ENCODE data around the gene EFNA1.

The EFNA1 gene

GRCh38 chr1:155099331-155099730, 28.3 kb upstream of the EFNA1 start (continued):
- TF ChIP-seq ZNF629 (tag by site-specific recombination; IDR thresholded peaks at IDR 0.05) (peak; percentile 32; the same call in 1 of the 2 replicates), ZNF580 (tag by site-specific recombination; IDR thresholded peaks at IDR 0.05) (no peak), ZNF548 (tag by site-specific recombination; IDR thresholded peaks at IDR 0.05) (no peak), SP7 (tag by site-specific recombination; IDR thresholded peaks at IDR 0.05) (peak; percentile 78), HOXC10 (CRISPR knock-in tag; IDR thresholded peaks at IDR 0.05) (no peak), ZBTB17 (tag by site-specific recombination; IDR thresholded peaks at IDR 0.05) (no peak), ZNF140 (tag by site-specific recombination; IDR thresholded peaks at IDR 0.05) (no peak), ZNF747 (tag by site-specific recombination; IDR thresholded peaks at IDR 0.05) (no peak), ZNF302 (tag by site-specific recombination; IDR thresholded peaks at IDR 0.05; ENCODE audit: low read depth) (no peak), KLF17 (tag by site-specific recombination; IDR thresholded peaks at IDR 0.05) (peak; percentile 86; the same call in 1 of the 2 replicates), BCL11A (tag by site-specific recombination; IDR thresholded peaks at IDR 0.05; ENCODE audit: low read depth) (no peak)

DNA sequence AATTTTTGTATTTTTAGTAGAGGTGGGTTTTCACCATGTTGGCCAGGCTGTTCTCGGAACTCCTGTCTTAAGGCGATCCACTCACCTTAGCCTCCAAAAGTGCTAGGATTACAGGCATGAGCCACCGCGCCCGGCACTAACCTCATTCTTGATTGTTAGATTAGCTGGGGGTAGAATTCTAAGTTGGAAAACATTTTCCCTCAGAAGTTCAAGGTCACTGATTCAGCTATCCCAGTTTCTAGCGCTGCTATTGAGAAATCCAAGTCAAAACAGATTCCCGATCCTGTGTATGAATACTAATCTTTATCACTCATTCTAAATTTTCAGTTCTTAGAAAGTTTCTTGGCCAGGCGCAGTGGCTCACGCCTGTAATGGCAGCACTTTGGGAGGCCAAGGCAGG, 24.4 kb upstream of the EFNA1 start:
- no peak for TF ChIP-seq CTCF (tag by site-specific recombination; IDR thresholded peaks at IDR 0.05)
- no peak for TF ChIP-seq ZEB2 (tag by site-specific recombination; IDR thresholded peaks at IDR 0.05)
- CTCF ChIA-PET: interaction anchor here (0.8 to 1.4 kb wide), 4 partner anchors 12 to 69 kb away, joined by 3 to 7 read pairs (median 6); partner anchors contain the start of gene KRTCAP2
- Histone ChIP-seq H3K9me3 (ENCODE audit: control insufficient read depth, insufficient read depth, low read depth, low read length) (no peaks in the 10 kb centered on the region), H3K36me3 (ENCODE audit: control insufficient read depth in 2 of 2, insufficient read depth in 1 of 2, low read length in 2 of 2) (no peaks in the 10 kb centered on the region), H3K4me3 (ENCODE audit: low read depth, low read length) (no peak overlapping the region), H3K27ac (ENCODE audit: extremely low read depth, low read depth, low read length) (no peak overlapping the region), H3K4me1 (ENCODE audit: control insufficient read depth, insufficient read depth, low read length) (0 out of 2 replicates have a peak, but pooled peaks cover 3% of the 10 kb centered on the region)
- POLR2A ChIA-PET: no interaction called here

DNA sequence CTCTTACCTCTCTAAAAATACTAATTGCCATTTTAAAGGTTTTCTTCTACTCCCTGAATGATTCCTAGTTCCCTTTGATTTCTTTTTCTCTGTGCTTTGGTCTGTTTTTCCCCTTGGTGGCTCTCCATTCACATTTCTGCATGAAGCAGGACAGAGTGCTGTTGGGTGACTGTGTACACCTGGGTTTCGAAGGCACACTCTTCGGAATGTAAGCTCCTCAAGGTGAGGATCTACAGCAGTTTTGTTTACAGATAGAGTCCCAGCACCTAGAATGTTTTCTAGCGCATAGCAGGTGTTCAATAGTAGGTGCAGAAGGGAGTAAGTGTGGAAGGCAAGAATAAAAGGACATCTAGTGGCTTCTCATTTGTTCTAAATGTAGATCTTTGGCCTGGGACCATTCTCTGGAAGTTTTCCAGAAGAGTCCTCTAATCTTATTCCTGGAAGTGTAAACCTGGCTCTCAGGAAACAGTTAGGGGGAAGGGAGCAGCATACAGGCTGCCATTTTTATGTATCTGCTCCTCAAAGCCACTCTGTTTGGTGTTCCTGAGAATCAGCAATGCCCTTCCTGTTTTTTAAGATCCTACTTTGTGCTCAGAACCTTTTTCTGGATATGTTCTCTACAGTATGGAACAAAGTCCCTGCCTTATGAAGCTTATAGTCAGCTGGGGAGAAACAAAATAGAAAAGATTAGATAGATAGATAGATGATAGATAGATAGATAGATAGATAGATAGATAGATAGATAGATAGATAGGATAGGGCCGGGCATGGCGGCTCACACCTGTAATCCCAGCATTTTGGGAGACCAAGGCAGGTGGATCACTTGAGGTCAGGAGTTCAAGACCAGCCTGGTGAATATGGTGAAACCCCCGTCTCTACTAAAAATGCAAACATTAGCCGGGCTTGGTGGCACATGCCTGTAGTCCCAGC, 22.8 kb upstream of the EFNA1 start:
- 0 out of 2 replicates have a peak, but pooled peaks cover 3% of the 10 kb centered on the region for H3K4me1 ChIP-seq (ENCODE audit: control insufficient read depth, insufficient read depth, low read length)
- H3K9me3 ChIP-seq (ENCODE audit: control insufficient read depth, insufficient read depth, low read depth, low read length): no peaks in the 10 kb centered on the region
- POLR2A ChIA-PET: no interaction called here
- CTCF ChIA-PET: interaction anchor here (0.9 to 2.2 kb wide), 3 partner anchors 13 to 68 kb away, joined by 5 to 8 read pairs (median 6); partner anchors contain the start of gene KRTCAP2
- H3K27ac ChIP-seq (ENCODE audit: extremely low read depth, low read depth, low read length): no peak overlapping the region
- TF ChIP-seq ZFP3 (tag by site-specific recombination; IDR thresholded peaks at IDR 0.05; ENCODE audit: low read depth) (no peak), ZNF114 (tag by site-specific recombination; IDR thresholded peaks at IDR 0.05) (no peak), ZNF548 (tag by site-specific recombination; IDR thresholded peaks at IDR 0.05) (no peak), BCL6B (tag by site-specific recombination; IDR thresholded peaks at IDR 0.05) (no peak), ZFP41 (tag by site-specific recombination; IDR thresholded peaks at IDR 0.05; ENCODE audit: borderline replicate concordance) (no peak), ZNF335 (tag by site-specific recombination; conservative IDR thresholded peaks at IDR 0.05) (no peak), BCL11B (tag by site-specific recombination; IDR thresholded peaks at IDR 0.05; ENCODE audit: low read depth) (no peak), ZNF600 (tag by site-specific recombination; IDR thresholded peaks at IDR 0.05) (no peak), ZNF76 (tag by site-specific recombination; IDR thresholded peaks at IDR 0.05; ENCODE audit: borderline replicate concordance, low read depth) (no peak)
- TF ChIP-seq, protein P1, sequence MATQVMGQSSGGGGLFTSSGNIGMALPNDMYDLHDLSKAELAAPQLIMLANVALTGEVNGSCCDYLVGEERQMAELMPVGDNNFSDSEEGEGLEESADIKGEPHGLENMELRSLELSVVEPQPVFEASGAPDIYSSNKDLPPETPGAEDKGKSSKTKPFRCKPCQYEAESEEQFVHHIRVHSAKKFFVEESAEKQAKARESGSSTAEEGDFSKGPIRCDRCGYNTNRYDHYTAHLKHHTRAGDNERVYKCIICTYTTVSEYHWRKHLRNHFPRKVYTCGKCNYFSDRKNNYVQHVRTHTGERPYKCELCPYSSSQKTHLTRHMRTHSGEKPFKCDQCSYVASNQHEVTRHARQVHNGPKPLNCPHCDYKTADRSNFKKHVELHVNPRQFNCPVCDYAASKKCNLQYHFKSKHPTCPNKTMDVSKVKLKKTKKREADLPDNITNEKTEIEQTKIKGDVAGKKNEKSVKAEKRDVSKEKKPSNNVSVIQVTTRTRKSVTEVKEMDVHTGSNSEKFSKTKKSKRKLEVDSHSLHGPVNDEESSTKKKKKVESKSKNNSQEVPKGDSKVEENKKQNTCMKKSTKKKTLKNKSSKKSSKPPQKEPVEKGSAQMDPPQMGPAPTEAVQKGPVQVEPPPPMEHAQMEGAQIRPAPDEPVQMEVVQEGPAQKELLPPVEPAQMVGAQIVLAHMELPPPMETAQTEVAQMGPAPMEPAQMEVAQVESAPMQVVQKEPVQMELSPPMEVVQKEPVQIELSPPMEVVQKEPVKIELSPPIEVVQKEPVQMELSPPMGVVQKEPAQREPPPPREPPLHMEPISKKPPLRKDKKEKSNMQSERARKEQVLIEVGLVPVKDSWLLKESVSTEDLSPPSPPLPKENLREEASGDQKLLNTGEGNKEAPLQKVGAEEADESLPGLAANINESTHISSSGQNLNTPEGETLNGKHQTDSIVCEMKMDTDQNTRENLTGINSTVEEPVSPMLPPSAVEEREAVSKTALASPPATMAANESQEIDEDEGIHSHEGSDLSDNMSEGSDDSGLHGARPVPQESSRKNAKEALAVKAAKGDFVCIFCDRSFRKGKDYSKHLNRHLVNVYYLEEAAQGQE (tag by site-specific recombination; IDR thresholded peaks at IDR 0.05): no peak
- no peaks in the 10 kb centered on the region for H3K36me3 ChIP-seq (ENCODE audit: control insufficient read depth in 2 of 2, insufficient read depth in 1 of 2, low read length in 2 of 2)
- H3K4me3 ChIP-seq (ENCODE audit: low read depth, low read length): no peak overlapping the region

Measured in HEK293 (cell line).